Effector CD4-positive, alpha-beta T cell (primary cell): ENCODE data around the gene RCOR3.
"Not testable (repeated sequence)": the region's sequence is repeated elsewhere in the genome, so short reads cannot be mapped to it uniquely, and the experiment has no call there.

ENCODE experiments used
- DNase-seq: peaks from one replicate; pipeline ENCODE4 v3.0.0-alpha.2; 2020

Gene RCOR3

GRCh38 chr1:211260141-211261107, 1.3 kb downstream of the RCOR3 start:
- peak; percentile 58 for DNase-seq

- no peak for DNase-seq
Observed at GRCh38 chr1:211261229-211261628, 2.1 kb downstream of the RCOR3 start.

- not testable (repeated sequence) for DNase-seq
Observed at GRCh38 chr1:211263022-211263421, 3.9 kb downstream of the RCOR3 start.

- no peak for DNase-seq
Observed at GRCh38 chr1:211267204-211267857, 8.2 kb downstream of the RCOR3 start.

GRCh38 chr1:211279340-211279739, 20.2 kb downstream of the RCOR3 start:
- no peak for DNase-seq

GRCh38 chr1:211280910-211281309, 21.7 kb downstream of the RCOR3 start:
- no peak for DNase-seq

- no peak for DNase-seq
Observed at GRCh38 chr1:211281320-211282022, 22.3 kb downstream of the RCOR3 start.

- DNase-seq, result no peak
Observed at GRCh38 chr1:211282023-211282373, 22.8 kb downstream of the RCOR3 start.

GRCh38 chr1:211285196-211285595, 26.0 kb downstream of the RCOR3 start:
- no peak for DNase-seq

- no peak for DNase-seq
Observed at GRCh38 chr1:211287218-211287617, 28.1 kb downstream of the RCOR3 start.

- DNase-seq, result no peak
Observed at GRCh38 chr1:211292411-211292810, 33.2 kb downstream of the RCOR3 start.

- DNase-seq, result no peak
Observed at GRCh38 chr1:211296396-211296795, 37.2 kb downstream of the RCOR3 start.

- DNase-seq, result no peak
Observed at GRCh38 chr1:211305044-211305443, 45.9 kb downstream of the RCOR3 start.

GRCh38 chr1:211309617-211310016, 50.5 kb downstream of the RCOR3 start:
- no peak for DNase-seq

- DNase-seq, result no peak
Observed at GRCh38 chr1:211313392-211313791, 54.2 kb downstream of the RCOR3 start.

GRCh38 chr1:211318576-211319280, 59.6 kb downstream of the RCOR3 start:
- DNase-seq, result no peak

- no peak for DNase-seq
Observed at GRCh38 chr1:211319892-211320291, 60.7 kb downstream of the RCOR3 start.

GRCh38 chr1:211320980-211321379, 61.8 kb downstream of the RCOR3 start:
- DNase-seq, result no peak

GRCh38 chr1:211321646-211322045, 62.5 kb downstream of the RCOR3 start:
- not testable (repeated sequence) for DNase-seq

- peak; percentile 48 for DNase-seq
Observed at GRCh38 chr1:211323156-211324063, 64.2 kb downstream of the RCOR3 start.

- DNase-seq, result no peak
Observed at GRCh38 chr1:211324992-211325775, 66.0 kb downstream of the RCOR3 start.
